H1 (cell line): Measurements from ENCODE around the gene HIC1. TPM values are rescaled to one million over a fixed set of nuclear protein-coding genes. Genes with fewer than 3 reads are reported as not detected.

Experiments
- CTCF ChIA-PET: fragments of 300-600 bp; sonication (Branson Sonifier 250); formaldehyde crosslinking; loops from one replicate; lab custom pipeline; 2021; ENCODE audit not compliant: partially characterized antibody; lab: Charles Lee
- POLR2A ChIA-PET: fragments of 300-600 bp; sonication (Branson Sonifier 250); formaldehyde crosslinking; loops from one replicate; lab custom pipeline; 2021; ENCODE audit warnings: inconsistent platforms; ENCODE audit not compliant: partially characterized antibody; lab: Charles Lee
- DNase-seq, 2 experiments: peaks; one replicate each; pipeline versions ENCODE4 v3.0.0 to v3.0.0-alpha.2; 2010 to 2022; ENCODE audit warnings: low spot score in 2 of 2, low read depth in 1 of 2, mixed read lengths in 1 of 2
- FAIRE-seq: peaks from 2 replicates; lab custom pipeline; 2011; peaks lifted over from hg19 to GRCh38; lab: Jason Lieb, UNC
- H2AFZ ChIP-seq: 2 replicates; pipeline ENCODE4 v1.8.1; 2012; ENCODE audit warnings: low read length, inconsistent platforms
- H2AK5ac ChIP-seq: 2 replicates; pipeline ENCODE4 v1.6.1; 2013; ENCODE audit warnings: low read depth, low read length
- H2BK120ac ChIP-seq: replicated peaks from 2 replicates; pipeline ENCODE3; 2013; ENCODE audit warnings: low read depth, low read length, inconsistent platforms
- H2BK12ac ChIP-seq: 2 replicates; pipeline ENCODE4 v1.6.1; 2013; ENCODE audit warnings: low read depth, low read length
- H2BK15ac ChIP-seq: 2 replicates; pipeline ENCODE4 v1.6.1; 2013; ENCODE audit warnings: low read length
- H2BK20ac ChIP-seq: 2 replicates; pipeline ENCODE4 v1.6.1; 2013; ENCODE audit warnings: low read length
- H2BK5ac ChIP-seq: 2 replicates; pipeline ENCODE4 v1.6.1; 2013; ENCODE audit warnings: low read depth, low read length
- H3K14ac ChIP-seq: 2 replicates; pipeline ENCODE4 v1.6.1; 2013; ENCODE audit warnings: inconsistent platforms; ENCODE audit not compliant: insufficient read length
- H3K18ac ChIP-seq: 2 replicates; pipeline ENCODE4 v1.6.1; 2013; ENCODE audit warnings: low read length; ENCODE audit errors: extremely low read depth
- H3K23ac ChIP-seq: 2 replicates; pipeline ENCODE4 v1.6.1; 2013; ENCODE audit warnings: inconsistent platforms; ENCODE audit not compliant: insufficient read length
- H3K23me2 ChIP-seq: 2 replicates; pipeline ENCODE4 v1.6.1; 2013; ENCODE audit warnings: low read depth, low read length
- H3K27ac ChIP-seq: 2 replicates; pipeline ENCODE4 v1.6.1; 2011; ENCODE audit warnings: low read depth, low read length, inconsistent platforms
- H3K27me3 ChIP-seq, 4 experiments: replicated peaks in 1 of 4; 1 replicate in 1 of 4; 2 replicates in 3 of 4; pipeline versions ENCODE4 v1.6.1 to v1.8.1; 2011 to 2013; ENCODE audit warnings: low read length in 3 of 4, mild to moderate bottlenecking in 3 of 4, inconsistent platforms in 2 of 4, mixed read lengths in 2 of 4, moderate library complexity in 1 of 4; ENCODE audit not compliant: control insufficient read depth in 3 of 4, insufficient read depth in 3 of 4; ENCODE audit errors: extremely low read depth in 1 of 4
- H3K36me3 ChIP-seq, 4 experiments: 2 replicates each; pipeline versions ENCODE4 v1.6.1 to v1.8.1; 2011 to 2013; ENCODE audit warnings: mild to moderate bottlenecking in 4 of 4, low read length in 3 of 4, moderate library complexity in 2 of 4, control low read depth in 1 of 4, inconsistent platforms in 1 of 4; ENCODE audit not compliant: insufficient read depth in 4 of 4, control insufficient read depth in 2 of 4
- H3K4ac ChIP-seq: replicated peaks from 2 replicates; pipeline ENCODE3; 2013; ENCODE audit warnings: low read length, low read depth, mixed read lengths, inconsistent platforms; ENCODE audit not compliant: insufficient read length
- H3K4me1 ChIP-seq, 4 experiments: replicated peaks in 1 of 4; 1 replicate in 1 of 4; 2 replicates in 3 of 4; pipeline versions ENCODE4 v1.6.1 to v1.8.1; 2011 to 2013; ENCODE audit warnings: low read length in 3 of 4, inconsistent platforms in 2 of 4, mixed read lengths in 1 of 4; ENCODE audit not compliant: insufficient read depth in 4 of 4, control insufficient read depth in 3 of 4
- H3K4me2 ChIP-seq, 2 experiments: 2 replicates each; pipeline versions ENCODE4 v1.6.1 to v1.8.1; 2011 to 2013; ENCODE audit warnings: low read depth in 2 of 2, low read length in 2 of 2, control low read depth in 1 of 2, inconsistent platforms in 1 of 2, mild to moderate bottlenecking in 1 of 2; ENCODE audit not compliant: insufficient read depth in 1 of 2
- H3K4me3 ChIP-seq, 4 experiments: fragments of 200-600, 300-600 bp in 1 of 4; sonication (generic), shearing (Covaris generic), sonication (Bioruptor Twin) in 1 of 4; 2 replicates each; pipeline versions ENCODE4 v1.5.1 to v1.8.1; 2011 to 2016; ENCODE audit warnings: low read length in 4 of 4, low read depth in 3 of 4, control low read depth in 2 of 4, inconsistent platforms in 2 of 4, mild to moderate bottlenecking in 2 of 4, mixed read lengths in 1 of 4, moderate library complexity in 1 of 4; ENCODE audit not compliant: insufficient read depth in 2 of 4; ENCODE audit errors: extremely low read depth in 1 of 4
- H3K56ac ChIP-seq: replicated peaks from 2 replicates; pipeline ENCODE3; 2013; ENCODE audit warnings: low read depth, mild to moderate bottlenecking, mixed read lengths, low read length, inconsistent platforms; ENCODE audit not compliant: insufficient read length
- H3K79me1 ChIP-seq: 2 replicates; pipeline ENCODE4 v1.6.1; 2013; ENCODE audit warnings: low read depth, low read length, control low read depth
- H3K79me2 ChIP-seq, 2 experiments: 2 replicates each; pipeline versions ENCODE4 v1.6.1 to v1.8.1; 2012 to 2013; ENCODE audit warnings: low read length in 2 of 2, mild to moderate bottlenecking in 2 of 2, inconsistent platforms in 1 of 2; ENCODE audit not compliant: insufficient read depth in 2 of 2, control insufficient read depth in 1 of 2
- H3K9ac ChIP-seq, 4 experiments: replicated peaks in 1 of 4; 1 replicate in 1 of 4; 2 replicates in 3 of 4; pipeline versions ENCODE4 v1.6.1 to v1.8.1; 2011 to 2013; ENCODE audit warnings: low read depth in 3 of 4, low read length in 3 of 4, control low read depth in 2 of 4, mild to moderate bottlenecking in 2 of 4, moderate library complexity in 2 of 4, inconsistent platforms in 1 of 4; ENCODE audit errors: extremely low read depth in 1 of 4
- H3K9me3 ChIP-seq, 2 experiments: 2 replicates each; pipeline versions ENCODE4 v1.6.1 to v1.8.1; 2012 to 2013; ENCODE audit warnings: mild to moderate bottlenecking in 2 of 2, moderate library complexity in 2 of 2, control low read depth in 1 of 2, inconsistent platforms in 1 of 2, low read depth in 1 of 2, low read length in 1 of 2, mixed read lengths in 1 of 2; ENCODE audit not compliant: insufficient read depth in 2 of 2
- H4K20me1 ChIP-seq, 2 experiments: replicated peaks in 1 of 2; 2 replicates each; pipeline versions ENCODE3 to v1.8.1; 2011 to 2013; ENCODE audit warnings: inconsistent platforms in 2 of 2, low read length in 2 of 2, mild to moderate bottlenecking in 1 of 2; ENCODE audit not compliant: insufficient read depth in 2 of 2, control insufficient read depth in 1 of 2
- H4K5ac ChIP-seq: 2 replicates; pipeline ENCODE4 v1.6.1; 2013; ENCODE audit warnings: low read length, low read depth, mixed read lengths, inconsistent platforms; ENCODE audit not compliant: insufficient read length
- H4K8ac ChIP-seq: 2 replicates; pipeline ENCODE4 v1.8.0; 2013; ENCODE audit warnings: mild to moderate bottlenecking, moderate library complexity, low read length, inconsistent platforms; ENCODE audit not compliant: insufficient read depth; ENCODE audit errors: extremely low read depth
- H4K91ac ChIP-seq: replicated peaks from 2 replicates; pipeline ENCODE3; 2013; ENCODE audit warnings: low read length, mixed read lengths, inconsistent platforms; ENCODE audit not compliant: insufficient read length
- CTBP2 ChIP-seq: IDR thresholded peaks from 2 replicates; pipeline ENCODE4 v1.7.0; 2011; ENCODE audit warnings: borderline replicate concordance, mild to moderate bottlenecking, moderate library complexity, mixed read lengths, low read length; ENCODE audit not compliant: insufficient read depth, insufficient read length
- HDAC2 ChIP-seq, 2 experiments: fragments of 300-600 bp in 1 of 2; sonication (generic) in 1 of 2; IDR thresholded peaks; 2 replicates each; pipeline ENCODE4 v1.6.1; 2011 to 2012; ENCODE audit warnings: low read depth in 2 of 2, low read length in 2 of 2, mild to moderate bottlenecking in 2 of 2, moderate library complexity in 2 of 2, borderline replicate concordance in 1 of 2, inconsistent platforms in 1 of 2
- RXRA ChIP-seq: IDR thresholded peaks from 2 replicates; pipeline ENCODE4 v1.6.1; 2011; ENCODE audit warnings: low read depth, mild to moderate bottlenecking, low read length, moderate library complexity; ENCODE audit not compliant: insufficient read depth
- SP1 ChIP-seq: IDR thresholded peaks from 2 replicates; pipeline ENCODE4 v1.6.1; 2011; ENCODE audit warnings: low read depth, low read length
- ZNF274 ChIP-seq: IDR thresholded peaks from 2 replicates; pipeline ENCODE4 v1.7.0; 2012; ENCODE audit warnings: low read length, borderline replicate concordance; ENCODE audit errors: extremely low read depth
- WGBS, 2 experiments: shearing (Covaris generic) in 1 of 2; methylation state at CpG; one replicate each; pipeline versions ENCODE4 v1.1.6 to v1.1.7; 2013 to 2015; ENCODE audit warnings: low lambda C conversion rate in 2 of 2, mixed read lengths in 2 of 2, inconsistent platforms in 1 of 2, low coverage in 1 of 2, missing lambda C conversion rate in 1 of 2; ENCODE audit not compliant: insufficient replicate concordance in 2 of 2, insufficient coverage in 1 of 2, insufficient read length in 1 of 2; ENCODE audit errors: extremely low coverage in 1 of 2, missing lambda C conversion rate in 1 of 2; 5-methylcytosine and 5-hydroxymethylcytosine counted together
- polyA plus RNA-seq, 7 experiments: library from polyadenylated mRNA; depleted of rRNA in 3 of 7; stranded (reverse) in 5 of 7; unstranded in 2 of 7; fragments of >200 nt in 5 of 7; fragments of 200-250 nt in 2 of 7; gene quantifications; 1 replicate in 5 of 7; 2 replicates in 1 of 7; 4 replicates in 1 of 7; pipeline versions ENCODE4 v1.2.1 to v1.2.3, GENCODE V29; 2011 to 2013; ENCODE audit warnings: missing spikeins in 2 of 7, mixed read lengths in 2 of 7
- total RNA-seq: library from RNA; stranded (reverse); fragmentation: NEBNext Ultra II Directional; extraction: Animal tissue kit (Norgen Biotek cat#: 25700); gene quantifications from 2 replicates; pipeline ENCODE4 v1.2.1, GENCODE V29; 2021

The HIC1 gene
- total and polyA plus RNA-seq, 2 of the 8 experiments (the other 6 are each of a cell fraction or from before 2014, with no cell fraction given), result 0.06 to 0.09 TPM

DNA sequence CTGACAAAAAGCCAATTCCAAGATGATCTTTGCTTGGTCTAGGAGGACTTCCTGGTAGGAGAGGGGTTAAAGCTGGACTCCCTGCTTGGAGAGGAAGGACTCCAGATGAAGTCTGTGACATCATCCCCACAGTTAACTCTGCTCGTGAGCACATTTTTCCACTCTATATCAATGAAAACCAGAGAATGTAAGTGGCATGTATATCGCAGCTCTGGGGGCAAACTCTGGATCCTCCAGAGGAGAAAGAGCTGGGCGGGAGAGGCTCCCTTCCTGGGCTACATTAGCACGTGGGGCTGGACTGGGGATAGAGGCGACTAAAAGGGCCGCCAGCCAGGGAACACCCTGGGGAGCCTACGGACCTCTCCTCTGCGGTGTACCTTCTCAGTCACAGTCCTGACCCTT is 34.1 kb downstream of the HIC1 start:
- DNase-seq (no peak), FAIRE-seq (no peak)
- no peaks in the 10 kb centered on the region for H3K79me2 ChIP-seq
- no peak overlapping the region for H3K18ac ChIP-seq
- H2BK5ac ChIP-seq, result no peak overlapping the region
- no peak overlapping the region for H3K4ac ChIP-seq
- no peak overlapping the region for H2BK15ac ChIP-seq
- POLR2A ChIA-PET, result interaction anchor here (0.6 kb wide), 1 partner anchor 891 kb away, joined by 3 read pairs; no protein-coding TSS in a partner anchor
- no peak overlapping the region for H2BK12ac ChIP-seq
- H4K8ac ChIP-seq, result no peak overlapping the region
- CTCF ChIA-PET, result interaction anchor here (0.7 to 3.5 kb wide), 8 partner anchors 13 to 156 kb away, joined by 3 to 23 read pairs (median 6); partner anchors contain the start of gene HIC1
- no peak overlapping the region for H2AFZ ChIP-seq
- H4K20me1 ChIP-seq, result peaks cover 0 to 5% of the 10 kb centered on the region in 2 experiments
- H3K4me2 ChIP-seq, result no peak overlapping the region
- H3K14ac ChIP-seq, result no peak overlapping the region
- no peak overlapping the region for H4K5ac ChIP-seq
- no peak overlapping the region for H3K27ac ChIP-seq
- TF ChIP-seq RXRA, result no peak
- no peak for TF ChIP-seq SP1
- TF ChIP-seq CTBP2, result no peak
- TF ChIP-seq HDAC2 (IDR thresholded peaks at IDR 0.05; ENCODE audit: borderline replicate concordance in 1 of 2, low read depth in 2 of 2, low read length in 2 of 2), result no peak
- no peak for TF ChIP-seq ZNF274
- TF ChIP-seq, all 59 proteins: peak for 0
- Histone ChIP-seq H3K4me3 (no peak overlapping the region), H3K79me1 (no peaks in the 10 kb centered on the region), H3K56ac (no peak overlapping the region), H4K91ac (no peak overlapping the region), H2BK20ac (no peak overlapping the region), H3K36me3 (no peaks in the 10 kb centered on the region), H3K23ac (no peak overlapping the region), H3K4me1 (peaks cover 0 to 15% (median 4%) of the 10 kb centered on the region in 4 experiments; a peak in 4 of 7 replicates), H3K27me3 (no peaks in the 10 kb centered on the region), H3K9me3 (no peaks in the 10 kb centered on the region), H2AK5ac (no peak overlapping the region), H2BK120ac (no peak overlapping the region), H3K9ac (no peak overlapping the region), H3K23me2 (no peaks in the 10 kb centered on the region)
- 91% methylated on average over 8 of the region's 8 CpGs; no CpG with 5 or more reads in 1 of the 2 experiments for WGBS, 2 experiments
